NCI-H1092 treated with DMSO at 0.1 percent for 48 hours (cell line): Measurements from ENCODE around the gene BBC3.
"Not testable (repeated sequence)": the region's sequence is repeated elsewhere in the genome, so short reads cannot be mapped to it uniquely, and the experiment has no call there.

ENCODE experiments used
- DNase-seq: peaks from one replicate; lab custom pipeline; 2025; lab: John Stamatoyannopoulos, UW

The BBC3 gene

DNA sequence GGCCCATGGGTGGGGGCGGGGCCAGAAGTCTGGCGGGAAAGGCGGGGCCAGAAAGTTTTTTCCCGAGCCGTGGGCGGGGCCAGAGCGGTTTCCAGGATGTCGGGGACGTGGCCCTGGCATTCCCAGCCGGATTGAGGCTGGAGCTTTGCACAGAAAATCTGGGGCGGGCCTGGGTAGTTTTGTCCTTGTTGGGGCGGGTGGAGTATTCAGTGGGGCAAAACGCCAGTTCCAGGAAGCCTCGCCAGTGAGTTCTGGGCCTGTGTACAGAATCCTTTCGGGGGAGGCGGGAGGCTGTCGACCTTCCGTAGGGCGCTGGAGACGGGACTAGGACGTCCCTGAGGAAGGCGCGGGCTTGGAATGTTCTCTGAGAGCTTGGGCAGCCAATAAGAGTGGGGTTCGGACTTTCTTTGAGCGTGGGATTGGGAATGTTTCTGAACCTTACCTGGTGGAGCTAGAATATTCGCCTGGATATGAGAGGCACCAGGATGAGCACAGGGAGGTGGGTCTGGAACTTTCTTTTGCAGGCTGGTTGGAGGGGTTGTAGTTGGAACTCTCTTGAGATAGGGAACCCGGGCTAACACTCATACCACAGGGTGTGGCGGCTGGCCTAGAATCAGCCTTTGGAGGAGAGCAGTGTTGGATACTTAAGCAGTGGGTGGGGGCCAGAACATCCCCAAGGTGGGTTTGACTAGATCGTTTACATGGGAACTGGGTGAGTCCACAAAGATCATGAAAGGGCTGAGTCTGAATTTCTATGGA lies 26.6 kb upstream of the BBC3 start:
- DNase-seq = no peak

GRCh38 chr19:47256693-47257410 lies 25.9 kb upstream of the BBC3 start:
- DNase-seq = peak; percentile 93

DNA sequence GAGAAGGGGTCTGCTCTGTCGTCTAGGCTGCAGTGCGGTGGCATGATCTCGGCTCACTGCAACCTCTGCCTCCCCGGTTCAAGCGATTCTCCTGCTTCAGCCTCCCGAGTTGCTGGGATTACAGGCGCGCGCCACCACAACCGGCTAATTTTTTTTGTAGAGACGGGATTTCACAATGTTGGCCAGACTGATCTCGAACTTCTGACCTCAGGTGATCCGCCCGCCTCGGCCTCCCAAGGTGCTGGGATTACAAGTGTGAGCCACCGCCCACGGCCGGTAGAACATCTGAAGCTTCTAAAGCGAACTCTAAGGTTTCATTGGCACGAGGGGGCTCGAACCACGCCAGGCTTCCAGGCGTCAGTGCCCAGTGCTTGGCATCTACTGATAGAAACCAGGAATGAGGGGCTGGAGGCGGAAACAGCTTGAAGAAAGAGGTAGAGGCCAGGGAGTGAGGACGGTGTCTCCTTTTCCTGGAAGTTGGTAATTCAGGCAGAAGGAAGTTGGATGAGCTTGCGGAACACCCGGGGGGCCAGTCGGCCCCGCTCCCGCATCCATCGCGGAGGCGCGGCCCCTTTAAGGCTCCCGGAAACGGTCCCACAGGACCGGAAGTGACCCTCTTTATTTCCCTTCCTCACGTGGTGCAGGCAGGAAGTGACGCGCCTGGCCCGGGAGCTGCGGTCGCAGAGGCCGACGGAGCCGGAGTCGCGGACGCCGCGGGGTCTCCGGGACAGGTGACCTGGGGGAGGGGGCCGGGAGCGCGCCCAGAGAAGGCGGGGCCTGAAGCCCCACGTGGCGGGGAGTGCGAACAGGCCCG lies 25.1 kb upstream of the BBC3 start, which contains the start of gene CCDC9:
Gene CCDC9, plus strand, starts transcription at position 647 of the 814 bp plus-strand sequence. CDS start 1,876 bp downstream, outside the sequence.
- peak; percentile 90 for DNase-seq

GRCh38 chr19:47253970-47254369 lies 23.0 kb upstream of the BBC3 start:
- DNase-seq = no peak

DNA sequence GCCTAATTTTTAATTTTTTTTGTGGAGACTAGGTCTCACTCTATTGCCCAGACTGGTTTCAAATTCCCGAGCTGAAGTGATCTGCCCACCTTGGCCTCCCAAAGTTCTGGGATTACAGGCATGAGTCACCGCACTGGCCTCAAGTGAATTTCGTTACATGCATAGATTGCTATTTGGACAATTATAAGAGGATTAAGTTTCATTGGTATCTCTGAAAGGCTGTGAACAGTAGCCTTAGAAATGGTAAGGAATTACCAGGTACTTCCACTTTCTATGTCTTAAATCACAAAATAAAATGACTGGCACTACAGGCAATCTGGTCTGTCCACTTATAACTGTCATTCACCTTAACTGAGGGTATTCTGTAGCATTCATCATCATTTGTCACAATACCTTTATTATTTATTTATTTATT lies 22.5 kb upstream of the BBC3 start:
- DNase-seq = no peak

DNA sequence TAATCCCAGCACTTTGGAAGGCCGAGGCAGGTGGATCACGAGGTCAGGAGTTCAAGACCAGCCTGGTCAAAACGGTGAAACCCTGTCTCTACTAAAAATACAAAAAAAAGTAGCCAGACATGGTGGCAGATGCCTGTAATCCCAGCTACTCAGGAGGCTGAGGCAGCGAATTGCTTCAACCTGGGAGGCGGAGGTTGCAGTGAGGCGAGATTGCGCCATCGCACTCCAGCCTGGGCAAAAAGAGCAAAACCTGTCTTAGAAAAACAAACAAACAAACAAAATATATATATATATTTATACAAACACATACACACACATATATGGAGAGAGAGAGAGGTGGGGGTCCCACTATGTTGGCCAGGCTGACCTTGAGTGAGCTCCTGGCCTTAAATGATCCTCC lies 22.0 kb upstream of the BBC3 start:
- not testable (repeated sequence) for DNase-seq

DNA sequence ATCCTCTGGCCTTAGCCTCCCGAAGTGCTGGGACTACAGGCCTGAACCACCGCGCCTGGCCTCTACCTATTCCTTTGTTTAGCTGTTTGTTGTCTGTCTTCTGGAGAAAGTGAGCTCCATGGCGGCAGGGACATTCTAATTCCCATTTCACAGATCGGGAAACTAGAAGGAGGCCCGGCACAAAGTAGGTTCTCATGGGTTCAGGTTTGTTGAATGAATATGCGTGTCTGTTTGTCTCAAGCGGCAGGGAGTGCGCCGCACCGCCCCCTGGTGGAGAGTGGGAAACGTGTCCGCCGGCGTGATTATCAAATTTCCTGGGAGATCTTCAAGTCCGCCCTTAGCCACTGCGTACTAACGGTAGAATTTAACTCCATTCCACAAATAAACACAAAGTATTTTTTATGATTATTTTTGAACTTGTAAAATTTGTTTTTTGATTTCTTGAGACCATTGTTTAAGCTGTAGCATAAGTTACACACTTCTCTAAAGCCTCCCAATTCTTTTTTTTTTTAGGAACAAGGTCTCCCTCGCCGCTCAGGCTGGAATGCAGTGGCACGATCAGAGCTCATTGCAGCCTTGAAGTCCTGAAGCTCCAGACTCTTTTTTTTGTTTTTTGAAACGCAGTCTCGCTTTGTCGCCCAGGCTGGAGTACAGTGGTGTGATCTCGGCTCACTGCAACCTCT lies 16.4 kb upstream of the BBC3 start:
- peak; percentile 40 for DNase-seq

DNA sequence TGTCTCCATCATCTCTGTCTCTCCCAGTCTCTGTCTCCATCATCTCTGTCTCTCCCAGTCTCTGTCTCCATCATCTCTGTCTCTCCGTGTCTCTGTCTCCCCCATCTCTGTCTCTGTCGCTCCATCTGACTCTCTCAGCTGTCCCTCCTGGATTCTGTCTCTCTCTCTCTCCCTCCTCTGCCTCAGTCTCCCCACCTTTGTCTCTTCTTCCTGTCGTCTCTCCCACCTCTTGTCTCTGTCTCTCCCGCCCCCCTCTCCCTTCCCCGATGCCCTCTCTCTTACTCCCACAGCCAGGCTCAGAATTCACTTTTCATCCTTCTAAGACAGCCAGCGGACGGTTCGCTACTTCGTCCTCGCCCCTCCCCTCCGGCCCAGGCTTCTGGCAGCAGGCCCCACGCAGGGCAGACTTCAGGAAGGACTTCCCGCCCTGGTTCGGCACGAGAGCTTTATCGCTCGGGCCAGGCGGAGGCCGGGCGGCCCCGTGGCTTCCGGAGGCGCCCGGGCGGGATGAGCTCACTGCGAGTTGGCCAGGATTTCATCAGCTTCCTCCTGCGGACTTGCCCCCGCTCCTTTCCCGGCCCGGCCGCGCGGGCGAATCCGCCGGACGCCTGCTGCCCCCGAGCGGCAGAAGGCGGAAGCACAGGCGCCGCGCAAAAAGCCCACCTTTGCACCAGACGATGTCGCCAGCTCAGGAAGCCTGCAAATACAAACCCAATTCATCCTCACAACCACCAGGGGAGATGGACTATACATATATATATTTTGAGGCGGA lies 13.0 kb upstream of the BBC3 start:
- peak; percentile 43 for DNase-seq

DNA sequence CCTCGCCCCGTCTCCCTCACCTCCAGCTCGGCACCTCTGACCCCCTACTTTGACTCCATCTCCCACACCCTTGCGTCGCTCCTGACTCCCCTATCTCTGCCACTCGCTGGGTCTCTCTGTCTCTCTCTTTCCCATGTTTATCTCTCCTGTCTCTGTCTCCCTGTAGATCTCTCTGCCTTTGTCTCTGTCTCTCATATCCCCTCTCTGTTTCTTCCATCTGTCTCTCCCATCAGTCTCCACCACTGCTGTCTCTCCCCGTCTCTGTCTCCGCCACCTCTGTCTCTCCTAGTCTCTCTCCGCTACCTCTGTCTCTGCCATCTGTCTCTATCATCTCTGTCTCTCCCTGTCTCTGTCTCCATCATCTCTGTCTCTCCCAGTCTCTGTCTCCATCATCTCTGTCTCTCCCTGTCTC lies 12.4 kb upstream of the BBC3 start:
- DNase-seq = no peak

DNA sequence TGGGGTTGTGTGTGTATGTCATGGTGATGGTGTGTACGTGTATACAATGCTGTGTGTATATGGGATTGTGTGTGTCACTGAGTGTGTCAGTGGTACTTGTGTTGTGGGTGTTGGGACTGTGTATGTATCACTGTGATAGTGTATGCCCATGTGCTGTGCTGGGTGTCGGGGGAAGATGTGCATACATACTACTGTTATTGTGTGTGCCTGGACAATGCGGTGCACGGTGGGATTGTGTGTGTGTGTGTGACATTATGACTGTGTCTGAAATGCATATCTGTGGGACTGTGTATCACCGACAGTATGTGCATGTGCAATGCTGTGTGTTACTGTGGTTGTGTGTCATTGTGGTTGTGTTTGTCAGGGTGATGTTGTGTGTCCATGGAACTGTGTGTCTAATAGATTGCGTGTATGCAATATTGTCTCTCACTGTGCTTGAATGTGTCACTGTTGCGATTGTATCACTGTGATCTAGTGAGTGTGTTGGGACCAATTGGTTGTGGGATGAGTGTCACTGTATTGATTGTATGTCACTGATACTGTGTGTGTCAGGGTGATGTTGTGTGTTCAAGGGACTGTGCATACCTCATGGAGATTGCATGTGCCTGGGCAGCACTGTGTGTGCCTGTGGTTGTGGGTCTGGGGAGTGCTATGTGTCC lies 11.0 kb upstream of the BBC3 start:
- no peak for DNase-seq

DNA sequence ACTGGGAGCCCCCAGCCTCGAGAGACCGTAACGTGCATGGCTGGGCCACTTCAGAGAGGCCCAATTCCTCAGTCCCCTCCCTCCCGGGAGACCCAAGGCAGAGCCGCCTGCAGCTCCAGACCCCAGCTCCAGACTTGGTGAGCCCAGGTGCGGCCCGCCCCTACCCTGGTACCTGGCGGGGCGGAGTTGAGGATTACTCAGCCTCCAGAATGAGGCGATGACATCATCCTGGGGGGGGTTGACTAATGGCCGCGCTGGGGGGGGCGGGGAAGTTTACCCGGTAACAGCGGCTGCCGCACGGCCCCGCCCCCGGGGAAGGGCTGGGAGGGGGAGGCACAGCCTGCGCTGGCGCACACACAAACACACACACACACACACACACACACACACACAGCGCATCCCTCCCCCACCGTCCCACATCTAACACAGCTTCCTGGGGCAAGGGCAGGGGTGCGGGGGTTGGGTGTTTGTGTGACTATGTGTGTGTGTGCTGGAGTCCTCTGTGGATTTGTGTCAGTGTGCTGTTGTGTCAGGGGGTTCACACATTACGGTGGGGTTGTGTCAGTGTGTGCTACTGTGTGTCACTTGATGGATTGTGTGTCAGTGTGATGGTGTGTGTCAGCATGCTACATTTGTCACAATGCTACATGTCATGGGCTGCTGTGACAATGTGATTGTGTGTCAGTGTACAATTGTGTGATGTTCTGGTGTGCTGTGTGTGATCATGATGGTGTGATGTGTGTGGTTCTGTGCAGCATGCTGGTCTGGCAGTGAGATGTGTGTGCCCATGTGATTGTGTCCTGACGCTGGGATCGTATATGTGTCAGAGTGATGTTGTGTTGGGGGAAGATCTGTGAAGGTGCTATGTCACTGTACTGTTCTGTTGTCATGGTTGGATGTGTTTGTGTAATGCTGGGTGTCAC lies 10.3 kb upstream of the BBC3 start:
- DNase-seq = no peak

GRCh38 chr19:47240556-47240955 lies 9.6 kb upstream of the BBC3 start:
- no peak for DNase-seq

- DNase-seq = peak; percentile 78
These were observed 8.8 kb upstream of the BBC3 start for GRCh38 chr19:47239610-47240296.

- DNase-seq = no peak
These were observed 8.2 kb upstream of the BBC3 start for GRCh38 chr19:47239152-47239551.

DNA sequence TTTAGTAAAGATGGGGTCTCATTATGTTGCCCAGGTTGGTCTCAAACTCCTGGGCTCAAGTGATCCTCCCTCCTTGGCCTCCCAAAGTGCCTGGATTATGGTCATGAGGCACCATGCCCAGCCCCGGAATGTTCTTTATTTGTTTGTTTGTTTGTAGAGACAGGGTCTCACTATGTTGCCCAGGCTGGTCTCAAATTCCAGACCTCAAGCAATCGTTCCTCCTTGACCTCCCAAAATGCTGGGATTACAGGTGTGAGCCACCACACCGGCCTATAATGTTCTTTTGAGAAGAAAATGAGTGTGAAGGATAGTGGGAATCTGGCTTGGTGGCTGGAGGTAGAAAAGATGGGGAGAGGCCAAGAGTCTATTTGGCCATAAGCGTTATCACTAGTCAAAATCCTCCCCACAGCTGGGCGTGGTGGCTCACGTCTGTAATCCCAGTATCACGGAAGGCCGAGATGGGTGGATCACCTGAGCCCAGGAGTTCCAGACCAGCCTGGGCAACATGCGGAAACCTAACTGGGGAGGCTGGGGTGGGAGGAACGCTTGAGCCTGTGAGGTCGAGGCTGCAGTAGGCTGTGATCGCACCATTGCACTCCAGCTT lies 5.2 kb upstream of the BBC3 start:
- DNase-seq = no peak

DNA sequence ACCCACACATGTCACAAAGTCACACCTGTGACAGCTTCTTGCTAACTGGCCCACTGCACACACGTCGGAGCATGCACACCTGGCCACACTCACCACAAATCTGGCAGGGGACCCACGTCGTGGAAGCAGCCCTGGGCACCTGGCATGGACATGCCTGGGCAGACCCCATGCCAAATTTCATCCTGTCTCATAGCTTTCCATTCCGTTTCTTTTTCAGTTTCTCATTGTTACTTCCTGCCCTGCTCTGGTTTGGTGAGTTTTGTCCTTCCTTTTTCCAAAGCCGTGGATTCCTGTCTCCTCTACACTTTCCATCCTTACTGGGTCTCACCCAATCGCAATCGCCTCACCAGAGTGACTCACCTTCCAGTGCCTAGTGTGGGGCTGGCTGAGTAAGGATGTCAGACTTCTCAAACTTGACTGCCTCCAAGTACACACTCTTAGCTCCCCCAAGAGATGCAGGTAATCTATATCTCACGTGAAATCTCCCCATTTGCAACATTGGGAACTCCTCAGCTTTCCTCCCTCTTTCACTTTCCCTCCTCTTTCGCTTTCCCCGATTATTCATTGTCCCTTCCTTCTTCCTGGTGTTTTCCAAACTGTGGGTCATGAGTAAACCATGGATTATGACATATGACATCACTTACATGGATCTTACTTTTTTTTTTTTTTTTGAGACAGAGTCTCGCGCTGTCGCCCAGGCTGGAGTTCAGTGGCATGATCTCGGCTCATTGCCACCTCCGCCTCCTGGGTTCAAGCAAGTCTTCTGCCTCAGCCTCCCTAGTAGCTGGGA lies 1.6 kb upstream of the BBC3 start:
- no peak for DNase-seq

GRCh38 chr19:47231215-47232054 lies 436 bp upstream of the BBC3 start:
- no peak for DNase-seq
